ENCODE results near the gene ZNF655.

The ZNF655 gene

GRCh38 chr7:99551334-99551733 is 7.1 kb upstream of the ZNF655 start:
- TF ChIP-seq, protein P1, sequence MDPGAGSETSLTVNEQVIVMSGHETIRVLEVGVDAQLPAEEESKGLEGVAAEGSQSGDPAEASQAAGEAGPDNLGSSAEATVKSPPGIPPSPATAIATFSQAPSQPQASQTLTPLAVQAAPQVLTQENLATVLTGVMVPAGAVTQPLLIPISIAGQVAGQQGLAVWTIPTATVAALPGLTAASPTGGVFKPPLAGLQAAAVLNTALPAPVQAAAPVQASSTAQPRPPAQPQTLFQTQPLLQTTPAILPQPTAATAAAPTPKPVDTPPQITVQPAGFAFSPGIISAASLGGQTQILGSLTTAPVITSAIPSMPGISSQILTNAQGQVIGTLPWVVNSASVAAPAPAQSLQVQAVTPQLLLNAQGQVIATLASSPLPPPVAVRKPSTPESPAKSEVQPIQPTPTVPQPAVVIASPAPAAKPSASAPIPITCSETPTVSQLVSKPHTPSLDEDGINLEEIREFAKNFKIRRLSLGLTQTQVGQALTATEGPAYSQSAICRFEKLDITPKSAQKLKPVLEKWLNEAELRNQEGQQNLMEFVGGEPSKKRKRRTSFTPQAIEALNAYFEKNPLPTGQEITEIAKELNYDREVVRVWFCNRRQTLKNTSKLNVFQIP (CRISPR knock-in tag; IDR thresholded peaks at IDR 0.05; ENCODE audit: borderline replicate concordance, low read depth), result no peak
- TF ChIP-seq, protein P2, sequence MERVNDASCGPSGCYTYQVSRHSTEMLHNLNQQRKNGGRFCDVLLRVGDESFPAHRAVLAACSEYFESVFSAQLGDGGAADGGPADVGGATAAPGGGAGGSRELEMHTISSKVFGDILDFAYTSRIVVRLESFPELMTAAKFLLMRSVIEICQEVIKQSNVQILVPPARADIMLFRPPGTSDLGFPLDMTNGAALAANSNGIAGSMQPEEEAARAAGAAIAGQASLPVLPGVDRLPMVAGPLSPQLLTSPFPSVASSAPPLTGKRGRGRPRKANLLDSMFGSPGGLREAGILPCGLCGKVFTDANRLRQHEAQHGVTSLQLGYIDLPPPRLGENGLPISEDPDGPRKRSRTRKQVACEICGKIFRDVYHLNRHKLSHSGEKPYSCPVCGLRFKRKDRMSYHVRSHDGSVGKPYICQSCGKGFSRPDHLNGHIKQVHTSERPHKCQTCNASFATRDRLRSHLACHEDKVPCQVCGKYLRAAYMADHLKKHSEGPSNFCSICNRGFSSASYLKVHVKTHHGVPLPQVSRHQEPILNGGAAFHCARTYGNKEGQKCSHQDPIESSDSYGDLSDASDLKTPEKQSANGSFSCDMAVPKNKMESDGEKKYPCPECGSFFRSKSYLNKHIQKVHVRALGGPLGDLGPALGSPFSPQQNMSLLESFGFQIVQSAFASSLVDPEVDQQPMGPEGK (CRISPR knock-in tag; IDR thresholded peaks at IDR 0.05; ENCODE audit: borderline replicate concordance), result peak; percentile 51; the same call in 1 of the 2 replicates
- peak; percentile 69 for ATAC-seq

- peak; percentile 99 for ATAC-seq
Measured at GRCh38 chr7:99551767-99552463, 6.5 kb upstream of the ZNF655 start, which contains the start of gene FAM200A. TSS of gene FAM200A (minus strand) at chr7:99552114. CDS start at chr7:99548407, 3,707 bp downstream.

GRCh38 chr7:99553039-99553438 is 5.4 kb upstream of the ZNF655 start:
- ATAC-seq, result no peak
- TF ChIP-seq ZC3H10 (CRISPR knock-in tag; IDR thresholded peaks at IDR 0.05) (no peak), TCF4 (CRISPR knock-in tag; IDR thresholded peaks at IDR 0.05; ENCODE audit: borderline replicate concordance) (no peak), BACH2 (CRISPR knock-in tag; IDR thresholded peaks at IDR 0.05; ENCODE audit: borderline replicate concordance) (no peak), ZFP3 (CRISPR knock-in tag; IDR thresholded peaks at IDR 0.05) (no peak), ZNF8 (CRISPR knock-in tag; IDR thresholded peaks at IDR 0.05) (no peak), ESRRG (CRISPR knock-in tag; IDR thresholded peaks at IDR 0.05) (no peak), ISL1 (CRISPR knock-in tag; IDR thresholded peaks at IDR 0.05) (no peak), CSRNP3 (CRISPR knock-in tag; IDR thresholded peaks at IDR 0.05) (no peak), GLIS3 (CRISPR knock-in tag; IDR thresholded peaks at IDR 0.05) (no peak)
- TF ChIP-seq, protein P1 (CRISPR knock-in tag; IDR thresholded peaks at IDR 0.05; ENCODE audit: borderline replicate concordance, low read depth), result no peak

More at GRCh38 chr7:99551767-99552463, 6.5 kb upstream of the ZNF655 start, which contains the start of gene FAM200A:
- TF ChIP-seq CSDC2 (CRISPR knock-in tag; IDR thresholded peaks at IDR 0.05) (0 out of 2 replicates have a peak, but pooled peaks have one; percentile 35), GLIS3 (CRISPR knock-in tag; IDR thresholded peaks at IDR 0.05) (0 out of 2 replicates have a peak, but pooled peaks have one; percentile 68), OSR1 (CRISPR knock-in tag; IDR thresholded peaks at IDR 0.05) (no peak)

- no peak for ATAC-seq
- TF ChIP-seq, protein P2 (CRISPR knock-in tag; IDR thresholded peaks at IDR 0.05; ENCODE audit: borderline replicate concordance), result no peak
- no peak for TF ChIP-seq BACH2 (CRISPR knock-in tag; IDR thresholded peaks at IDR 0.05; ENCODE audit: borderline replicate concordance)
- no peak for TF ChIP-seq TSHZ2 (CRISPR knock-in tag; IDR thresholded peaks at IDR 0.05)
- no peak for TF ChIP-seq TOX (CRISPR knock-in tag; IDR thresholded peaks at IDR 0.05; ENCODE audit: borderline replicate concordance)
- no peak for TF ChIP-seq ESRRG (CRISPR knock-in tag; IDR thresholded peaks at IDR 0.05)
- TF ChIP-seq ZFP30 (CRISPR knock-in tag; IDR thresholded peaks at IDR 0.05), result no peak
- no peak for TF ChIP-seq ZNF565 (CRISPR knock-in tag; conservative IDR thresholded peaks at IDR 0.05; ENCODE audit: low read depth)
- TF ChIP-seq TCF4 (CRISPR knock-in tag; IDR thresholded peaks at IDR 0.05; ENCODE audit: borderline replicate concordance), result no peak
- TF ChIP-seq ZC3H10 (CRISPR knock-in tag; IDR thresholded peaks at IDR 0.05), result no peak
- TF ChIP-seq OSR1 (CRISPR knock-in tag; IDR thresholded peaks at IDR 0.05), result no peak
- no peak for TF ChIP-seq PPARA (CRISPR knock-in tag; IDR thresholded peaks at IDR 0.05; ENCODE audit: borderline replicate concordance)
- no peak for TF ChIP-seq RARB (CRISPR knock-in tag; IDR thresholded peaks at IDR 0.05)
- TF ChIP-seq ZNF70 (CRISPR knock-in tag; IDR thresholded peaks at IDR 0.05), result no peak
- TF ChIP-seq SNAI2 (CRISPR knock-in tag; IDR thresholded peaks at IDR 0.05), result no peak
- TF ChIP-seq, protein P3, sequence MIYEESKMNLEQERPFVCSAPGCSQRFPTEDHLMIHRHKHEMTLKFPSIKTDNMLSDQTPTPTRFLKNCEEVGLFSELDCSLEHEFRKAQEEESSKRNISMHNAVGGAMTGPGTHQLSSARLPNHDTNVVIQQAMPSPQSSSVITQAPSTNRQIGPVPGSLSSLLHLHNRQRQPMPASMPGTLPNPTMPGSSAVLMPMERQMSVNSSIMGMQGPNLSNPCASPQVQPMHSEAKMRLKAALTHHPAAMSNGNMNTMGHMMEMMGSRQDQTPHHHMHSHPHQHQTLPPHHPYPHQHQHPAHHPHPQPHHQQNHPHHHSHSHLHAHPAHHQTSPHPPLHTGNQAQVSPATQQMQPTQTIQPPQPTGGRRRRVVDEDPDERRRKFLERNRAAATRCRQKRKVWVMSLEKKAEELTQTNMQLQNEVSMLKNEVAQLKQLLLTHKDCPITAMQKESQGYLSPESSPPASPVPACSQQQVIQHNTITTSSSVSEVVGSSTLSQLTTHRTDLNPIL (CRISPR knock-in tag; IDR thresholded peaks at IDR 0.05; ENCODE audit: low read depth), result no peak
- TF ChIP-seq ZNF8 (CRISPR knock-in tag; IDR thresholded peaks at IDR 0.05), result no peak
- TF ChIP-seq CSDC2 (CRISPR knock-in tag; IDR thresholded peaks at IDR 0.05), result no peak
Measured at GRCh38 chr7:99554939-99555338, 3.5 kb upstream of the ZNF655 start.

Data from SK-N-SH treated with all-trans-retinoic acid at 6 μM for 48 hours (cell line).